GM18873 (cell line): Measurements from ENCODE around the gene TEX22.
"Not testable (repeated sequence)": the region's sequence is repeated elsewhere in the genome, so short reads cannot be mapped to it uniquely, and the experiment has no call there.

ENCODE experiments used
- ATAC-seq: cut with Tn5 transposase; IDR thresholded peaks from one replicate; pipeline ENCODE4 v1.9.1; 2021; ENCODE audit warnings: mild to moderate bottlenecking, moderate library complexity, moderate number of reproducible peaks; ENCODE audit not compliant: unreplicated experiment, low FRiP score

TEX22 gene, protein sequence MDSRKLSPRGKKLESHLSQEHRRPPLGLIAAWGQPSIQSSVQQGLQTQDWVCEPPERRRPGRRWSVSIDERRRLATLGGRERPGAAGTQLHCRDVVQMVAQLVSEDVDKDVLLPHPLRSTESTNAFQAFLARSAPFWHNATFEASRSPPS

DNA sequence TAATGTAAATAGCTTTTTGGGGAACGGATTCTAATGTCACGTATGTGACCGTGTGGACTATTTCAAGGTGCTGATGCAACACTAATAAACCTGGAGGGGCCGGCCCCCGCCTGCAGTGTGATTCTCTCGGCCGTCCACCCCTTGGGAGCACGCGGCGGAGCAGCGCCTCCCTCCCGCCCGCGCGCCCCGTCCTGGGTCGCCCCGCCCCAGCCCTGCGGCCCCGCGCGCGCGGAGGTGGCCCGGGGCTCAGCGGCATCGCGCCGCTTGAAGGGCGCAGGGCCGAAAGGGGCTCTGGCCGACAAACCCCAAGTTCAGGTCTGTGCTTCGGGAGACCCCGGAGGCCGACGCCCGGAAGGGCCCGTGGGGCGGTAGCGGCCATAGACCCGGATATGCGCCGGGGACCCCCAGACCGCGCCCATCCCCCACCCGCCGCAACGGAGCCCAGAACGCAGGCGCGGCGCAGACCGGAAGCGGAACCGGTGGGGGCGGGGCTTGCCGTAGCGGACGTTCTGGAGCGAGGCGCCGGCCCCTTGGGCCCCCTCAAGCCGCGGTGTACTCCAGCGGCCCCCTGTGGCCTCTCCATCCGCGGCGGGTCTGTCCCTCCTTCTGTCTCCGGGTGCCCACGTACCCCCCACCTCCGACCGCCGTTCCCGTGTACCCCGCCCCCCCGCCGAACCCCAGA lies at the start of gene TEX22:
Gene TEX22, plus strand, starts transcription at position 495 of the 682 bp plus-strand sequence. CDS start 803 bp downstream, outside the sequence.
- peak; percentile 51 for ATAC-seq

DNA sequence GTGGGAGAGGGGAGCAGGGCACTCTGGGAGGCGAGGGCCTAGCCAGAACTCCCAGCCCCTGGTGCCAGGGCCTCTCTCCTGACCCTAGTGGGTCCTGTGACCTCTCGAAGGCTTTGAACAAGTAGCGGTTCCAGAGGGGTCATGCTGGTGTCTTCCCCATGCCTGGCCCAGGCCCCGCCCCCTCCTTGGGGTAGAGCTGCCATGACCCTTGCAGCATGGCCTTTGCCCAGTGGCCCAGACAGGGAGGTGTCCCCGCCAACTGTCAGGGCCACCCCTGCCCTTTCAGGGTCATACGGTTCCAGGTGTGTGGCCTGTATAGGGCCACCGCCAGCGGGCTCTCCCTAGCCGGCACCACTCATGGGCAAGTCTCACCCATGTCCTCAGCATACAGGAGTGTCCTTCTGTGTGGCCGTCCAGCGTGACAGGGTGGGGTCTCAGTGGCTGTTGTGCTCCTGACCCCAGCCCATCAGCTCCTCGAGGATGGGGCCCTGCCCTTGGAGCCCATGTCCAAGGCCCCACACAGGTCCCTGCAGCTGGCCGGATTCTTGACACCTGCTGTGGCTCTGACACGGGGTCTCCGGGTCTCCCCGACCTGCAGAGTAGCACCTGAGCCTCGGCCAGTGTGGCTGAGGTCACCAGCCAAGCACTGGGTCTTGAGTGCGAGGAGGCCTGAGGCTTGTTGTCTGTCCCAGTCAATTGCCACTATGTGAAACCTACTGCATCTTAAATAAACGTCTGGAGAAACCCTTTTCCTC lies 49.2 kb upstream of the TEX22 start:
- ATAC-seq: no peak

DNA sequence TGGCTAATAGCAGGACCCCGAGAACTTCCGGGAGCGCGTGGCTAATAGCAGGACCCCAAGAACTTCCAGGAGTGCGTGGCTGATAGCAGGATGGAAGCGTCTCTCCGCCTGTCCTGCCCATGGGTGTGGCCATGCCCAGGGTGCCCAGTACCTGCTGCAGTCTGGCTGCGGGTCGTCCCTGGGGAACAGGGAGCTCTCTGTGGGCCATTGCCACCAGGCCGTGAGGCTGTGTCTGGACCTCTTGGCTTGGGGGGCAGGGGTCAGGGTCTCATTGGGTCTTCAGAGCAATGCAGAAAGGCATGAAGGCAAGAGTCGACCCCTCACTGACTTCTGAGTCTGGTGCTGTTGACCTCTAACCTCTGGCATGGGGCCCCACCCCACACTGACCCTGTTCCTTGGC lies 48.3 kb upstream of the TEX22 start:
- ATAC-seq: no peak

DNA sequence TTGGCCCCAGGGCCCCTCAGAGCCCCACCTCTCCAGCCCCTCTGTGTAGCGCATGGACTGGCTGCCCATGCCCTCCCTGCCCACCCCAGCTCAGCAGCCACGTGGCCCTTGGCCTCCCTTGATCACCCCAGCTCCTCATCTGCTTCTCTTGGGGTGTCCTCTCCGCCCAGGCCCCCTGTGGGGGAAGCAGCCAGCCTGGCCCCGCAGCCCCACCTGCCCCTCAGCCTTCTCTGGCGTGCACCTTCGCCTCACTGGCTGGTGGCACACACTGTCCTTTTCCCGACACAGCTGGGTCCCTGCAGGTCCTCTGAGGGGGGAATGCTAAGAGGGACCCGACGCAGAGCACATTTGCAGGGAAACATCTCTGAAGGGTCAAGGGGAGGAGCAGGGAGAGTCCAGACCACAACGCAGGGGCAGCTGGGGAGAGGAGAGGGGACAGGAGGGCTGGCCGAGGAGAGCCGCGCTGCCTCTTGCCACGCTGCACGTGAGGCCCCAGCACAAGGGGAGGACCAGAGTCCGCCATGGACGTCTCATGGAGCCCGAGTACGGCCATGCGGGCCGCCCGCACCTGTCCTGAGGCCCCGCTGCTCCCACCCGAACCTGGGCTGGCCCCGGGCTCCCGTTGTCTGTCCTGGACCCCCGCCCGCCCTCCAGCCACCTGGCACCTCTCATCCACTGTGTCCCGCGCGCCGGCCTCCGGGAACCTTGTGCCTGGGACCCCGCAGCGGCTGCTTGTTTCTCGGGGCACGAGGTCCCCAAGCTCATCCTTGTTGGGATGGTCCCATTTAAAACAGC lies 47.7 kb upstream of the TEX22 start:
- ATAC-seq: no peak

DNA sequence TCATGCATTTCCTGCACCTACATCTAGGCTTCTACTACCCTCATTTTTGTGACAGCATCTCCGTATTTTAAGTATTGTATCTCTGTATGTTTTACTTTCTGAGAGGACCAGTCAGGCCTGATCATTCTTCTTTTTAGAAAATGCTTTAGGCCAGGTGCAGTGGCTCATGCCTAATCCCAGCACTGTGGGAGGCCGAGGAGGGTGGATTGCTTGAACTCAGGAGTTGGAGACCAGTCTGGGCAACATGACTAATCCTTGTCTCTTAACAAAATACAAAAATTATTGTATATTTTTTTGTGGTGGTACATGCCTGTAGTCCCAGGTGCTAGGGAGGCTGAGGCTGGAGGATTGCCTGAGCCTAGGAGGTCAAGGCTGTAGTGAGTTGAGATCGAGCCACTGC lies 46.9 kb upstream of the TEX22 start:
- no peak for ATAC-seq

DNA sequence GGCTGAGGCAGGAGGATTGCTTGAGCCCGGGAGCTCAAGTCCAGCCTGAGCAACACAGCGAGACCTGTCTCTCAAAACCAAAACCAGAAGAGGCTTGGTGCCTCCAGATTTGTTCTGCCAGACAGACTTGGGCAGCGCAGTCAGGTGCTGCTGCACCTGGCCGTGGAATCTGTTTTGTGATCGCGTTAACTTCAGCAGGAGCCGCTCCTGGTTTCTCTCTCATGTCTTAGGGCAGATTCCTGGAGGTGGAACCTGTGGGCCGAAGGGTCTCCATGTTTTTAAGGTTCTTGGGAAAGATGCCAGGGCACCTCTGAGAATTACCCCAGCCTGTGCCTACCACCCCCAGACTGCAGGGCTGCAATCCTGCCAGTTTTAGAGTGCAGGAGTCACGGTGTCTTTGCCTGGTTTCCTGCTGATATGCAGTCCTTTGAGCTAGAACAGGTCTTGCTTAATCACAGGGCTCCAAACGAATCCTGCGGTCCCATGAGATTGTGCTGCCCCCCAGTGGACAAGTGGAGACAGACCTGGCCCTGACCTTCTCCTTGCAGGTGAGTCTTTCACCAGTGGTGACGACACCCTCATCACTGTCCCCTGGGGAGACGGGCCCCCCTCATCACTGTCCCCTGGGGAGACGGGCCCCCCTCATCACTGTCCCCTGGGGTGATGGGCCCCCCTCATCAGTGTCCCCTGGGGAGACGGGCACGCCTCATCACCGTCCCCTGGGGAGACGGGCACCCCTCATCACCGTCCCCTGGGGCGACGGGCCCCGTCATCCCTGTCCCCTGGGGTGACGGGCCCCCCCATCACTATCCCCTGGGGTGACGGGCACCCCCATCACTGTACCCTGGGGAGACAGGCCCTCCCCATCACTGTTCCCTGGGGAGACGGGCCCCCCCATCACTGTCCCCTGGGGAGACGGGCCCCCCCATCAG lies 46.2 kb upstream of the TEX22 start:
- no peak for ATAC-seq

DNA sequence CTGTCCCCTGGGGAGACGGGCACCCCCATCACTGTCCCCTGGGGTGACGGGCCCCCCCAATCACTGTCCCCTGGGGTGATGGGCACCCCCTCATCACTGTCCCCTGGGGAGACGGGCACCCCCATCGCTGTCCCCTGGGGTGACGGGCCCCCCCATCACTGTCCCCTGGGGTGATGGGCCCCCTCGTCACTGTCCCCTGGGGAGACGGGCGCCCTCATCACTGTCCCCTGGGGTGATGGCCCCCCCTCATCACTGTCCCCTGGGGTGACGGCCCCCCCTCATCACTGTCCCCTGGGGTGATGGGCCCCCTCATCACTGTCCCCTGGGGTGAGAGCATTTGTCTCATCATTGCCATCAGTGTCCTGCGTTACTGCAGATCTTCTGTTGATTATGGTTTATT lies 45.2 kb upstream of the TEX22 start:
- ATAC-seq: no peak

DNA sequence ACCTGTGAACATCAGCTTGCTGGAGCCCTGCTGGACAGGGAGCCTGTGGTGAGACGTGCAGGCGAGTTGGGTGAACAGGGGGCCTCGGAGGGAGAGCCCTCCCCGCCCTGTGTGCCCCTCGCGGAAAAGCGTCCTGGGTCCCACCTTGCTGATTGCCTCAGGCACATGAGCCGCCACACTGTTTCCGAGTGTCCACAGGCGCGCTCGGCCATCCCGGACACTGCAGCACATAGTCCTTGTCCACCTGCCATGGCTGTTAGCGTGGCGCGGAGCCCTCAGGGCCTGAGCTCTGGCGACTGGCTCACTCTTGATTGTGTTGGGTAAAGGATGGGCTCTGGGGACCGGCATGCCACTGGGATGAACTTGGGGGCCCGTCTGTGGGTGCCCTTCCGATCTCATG lies 43.8 kb upstream of the TEX22 start:
- no peak for ATAC-seq

DNA sequence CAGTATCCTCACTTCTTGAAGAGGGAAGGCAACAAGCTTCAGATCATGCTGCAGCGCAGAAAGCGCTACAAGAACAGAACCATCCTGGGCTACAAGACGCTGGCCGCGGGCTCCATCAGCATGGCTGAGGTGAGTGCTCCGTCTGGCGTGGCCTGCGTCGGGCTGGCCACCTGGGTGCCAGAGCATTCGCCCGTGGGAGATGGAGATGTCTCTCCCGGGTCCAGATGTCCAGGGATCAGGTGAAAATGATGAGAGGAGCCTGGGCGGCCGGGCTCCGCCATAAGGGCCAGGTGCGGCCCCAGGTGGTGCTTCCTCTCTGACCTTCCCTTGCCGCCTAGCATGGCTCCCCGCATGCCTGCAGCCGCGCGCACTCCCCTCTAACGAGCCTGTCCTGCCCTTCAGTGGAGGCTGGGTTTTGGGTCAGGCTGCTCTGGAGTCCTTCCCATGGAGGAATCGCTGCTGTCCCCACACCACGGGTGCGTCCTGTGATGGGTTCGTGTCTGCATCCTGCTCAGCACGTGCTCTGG lies 43.2 kb upstream of the TEX22 start:
- ATAC-seq: no peak

DNA sequence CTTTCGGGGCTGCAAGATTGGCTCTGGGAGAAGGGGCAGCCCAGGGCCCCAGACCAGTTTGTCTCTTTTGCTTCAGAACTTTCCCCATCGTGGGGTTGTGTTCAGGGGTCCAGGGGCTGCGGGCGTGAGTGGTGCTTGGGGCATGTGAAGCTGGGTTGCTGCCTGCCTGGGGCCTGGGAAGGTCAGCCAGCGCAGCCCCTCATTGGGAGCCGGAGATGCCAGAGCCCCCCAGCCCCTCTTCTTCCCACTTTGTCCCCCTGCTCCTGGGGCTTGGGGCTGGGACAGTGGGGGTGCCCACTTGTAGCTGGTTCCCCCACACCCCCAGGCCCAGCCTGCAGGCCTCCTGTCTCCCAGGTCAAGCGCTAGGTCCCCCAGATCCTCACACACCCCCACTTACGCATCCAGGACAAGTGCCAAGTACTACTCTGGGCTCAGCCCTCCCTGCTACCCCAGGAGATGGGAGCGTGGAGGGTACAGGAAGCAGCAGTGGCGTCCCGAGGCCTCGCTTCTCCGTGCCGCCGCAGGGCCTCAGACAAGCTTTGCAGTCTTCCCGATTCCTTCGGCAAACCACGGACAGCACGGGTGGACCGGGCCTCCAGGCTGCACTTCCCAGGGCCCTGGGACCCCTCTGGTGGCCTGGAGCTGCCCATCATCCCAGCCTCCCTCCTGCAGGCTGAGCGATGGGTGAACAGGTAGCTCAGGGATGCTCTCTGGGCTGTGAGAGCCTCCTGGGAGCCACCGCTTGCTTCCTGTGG lies 42.3 kb upstream of the TEX22 start:
- no peak for ATAC-seq

DNA sequence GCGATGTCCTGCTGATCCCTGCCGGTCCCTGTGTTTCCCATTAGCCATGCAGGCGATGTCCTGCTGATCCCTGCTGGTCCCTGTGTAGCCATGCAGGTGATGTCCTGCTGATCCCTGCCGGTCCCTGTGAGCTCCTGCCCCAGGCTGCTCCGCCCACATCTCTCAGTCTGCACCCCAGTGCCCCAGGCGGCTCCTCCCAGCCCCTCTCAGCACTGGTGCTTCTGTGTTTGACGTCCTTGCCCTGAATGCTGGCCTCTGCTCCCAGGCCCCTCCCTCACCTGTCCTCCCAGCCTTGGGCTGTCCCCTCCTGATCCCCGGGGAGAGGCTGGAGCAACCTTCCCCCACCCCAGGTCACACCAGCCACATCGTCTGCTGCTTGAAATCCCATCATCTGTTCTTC lies 41.4 kb upstream of the TEX22 start:
- no peak for ATAC-seq

DNA sequence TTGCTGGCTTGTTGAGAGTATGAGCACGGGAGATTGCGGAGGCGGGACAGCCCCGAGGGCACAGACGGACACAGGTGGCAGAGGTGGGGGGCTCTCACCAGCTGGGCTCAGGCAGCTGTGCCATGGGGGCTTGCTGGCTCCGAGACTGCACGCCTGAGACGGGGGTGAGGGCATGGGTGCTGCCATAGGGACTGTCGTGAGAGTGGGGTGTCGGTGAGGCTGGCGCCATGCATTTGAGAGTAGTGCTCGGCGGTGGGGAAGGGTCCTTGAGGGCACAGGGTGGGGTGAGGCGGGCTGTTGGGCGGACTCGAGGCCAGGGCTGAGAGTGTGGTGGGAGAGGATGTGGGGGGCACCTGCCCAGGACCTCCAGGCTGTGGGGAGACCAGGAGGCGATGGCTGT lies 40.7 kb upstream of the TEX22 start:
- ATAC-seq: no peak

DNA sequence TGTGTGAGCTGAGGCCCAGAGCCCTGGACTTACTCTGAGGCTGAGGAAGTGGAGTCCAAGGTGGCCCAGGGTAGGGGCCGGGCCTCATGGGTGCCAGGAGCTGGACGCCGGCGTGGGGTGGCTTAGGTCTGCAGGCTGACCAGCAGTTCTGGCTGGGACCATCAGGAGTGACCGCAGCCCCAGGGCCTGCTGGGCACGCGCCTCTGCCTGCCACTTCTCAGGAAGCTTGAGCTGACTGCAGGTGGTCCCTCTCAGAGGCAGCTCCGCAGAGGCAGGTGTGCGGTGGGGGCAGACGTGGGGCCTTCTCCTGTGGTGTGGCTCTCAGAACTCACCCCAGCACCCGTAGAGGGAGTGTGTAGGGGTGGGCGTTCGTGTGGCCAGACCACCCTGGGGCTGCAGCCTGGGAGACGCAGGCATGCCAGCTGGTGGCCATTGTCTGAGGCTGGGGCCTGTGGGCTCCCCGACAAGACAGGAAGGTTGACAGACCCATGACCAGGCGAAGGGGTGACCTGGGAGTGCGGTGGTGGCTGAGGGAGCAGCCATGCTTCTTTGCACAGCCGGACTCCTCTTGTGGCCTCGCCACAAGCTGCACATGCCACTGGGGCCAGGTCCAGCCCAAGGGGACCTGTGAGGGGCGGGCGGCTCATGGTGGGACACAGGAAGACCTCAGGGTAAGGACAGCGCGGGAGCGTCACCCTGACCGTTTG lies 40.0 kb upstream of the TEX22 start:
- ATAC-seq: no peak

DNA sequence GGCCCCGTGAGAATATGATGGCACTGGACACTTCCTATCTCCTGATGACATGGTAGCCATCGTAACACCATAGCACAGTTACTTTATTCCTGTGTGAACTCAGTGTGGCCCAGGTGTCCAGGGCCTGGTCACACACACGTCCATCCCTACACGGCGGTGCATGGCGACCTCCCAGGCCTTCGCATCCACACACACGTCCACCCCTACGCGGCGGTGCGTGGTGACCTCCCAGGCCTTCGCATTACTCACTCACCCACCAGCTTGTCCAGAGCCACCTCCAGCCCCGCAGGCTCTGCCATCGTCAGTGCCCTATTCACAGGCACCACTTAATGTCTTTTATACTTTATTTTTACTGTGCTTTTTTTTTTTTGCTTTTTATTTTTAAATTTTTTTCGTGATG lies 39.4 kb upstream of the TEX22 start:
- ATAC-seq: no peak

DNA sequence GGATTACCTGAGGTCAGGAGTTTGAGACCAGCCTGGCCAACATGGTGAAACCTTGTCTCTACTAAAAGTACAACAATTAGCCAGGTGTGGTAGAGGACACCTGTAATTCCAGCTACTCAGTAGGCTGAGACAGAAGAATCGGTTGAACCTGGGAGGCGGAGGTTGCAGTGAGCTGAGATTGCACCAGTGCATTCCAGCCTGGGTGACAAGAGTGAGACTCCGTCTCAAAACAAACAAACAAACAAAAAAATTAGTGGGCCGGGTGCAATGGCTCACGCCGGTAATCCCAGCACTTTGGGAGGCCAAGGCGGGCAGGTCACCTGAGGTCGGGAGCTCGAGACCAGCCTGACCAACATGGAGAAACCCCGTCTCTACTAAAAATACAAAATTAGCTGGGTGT lies 36.9 kb upstream of the TEX22 start:
- not testable (repeated sequence) for ATAC-seq

DNA sequence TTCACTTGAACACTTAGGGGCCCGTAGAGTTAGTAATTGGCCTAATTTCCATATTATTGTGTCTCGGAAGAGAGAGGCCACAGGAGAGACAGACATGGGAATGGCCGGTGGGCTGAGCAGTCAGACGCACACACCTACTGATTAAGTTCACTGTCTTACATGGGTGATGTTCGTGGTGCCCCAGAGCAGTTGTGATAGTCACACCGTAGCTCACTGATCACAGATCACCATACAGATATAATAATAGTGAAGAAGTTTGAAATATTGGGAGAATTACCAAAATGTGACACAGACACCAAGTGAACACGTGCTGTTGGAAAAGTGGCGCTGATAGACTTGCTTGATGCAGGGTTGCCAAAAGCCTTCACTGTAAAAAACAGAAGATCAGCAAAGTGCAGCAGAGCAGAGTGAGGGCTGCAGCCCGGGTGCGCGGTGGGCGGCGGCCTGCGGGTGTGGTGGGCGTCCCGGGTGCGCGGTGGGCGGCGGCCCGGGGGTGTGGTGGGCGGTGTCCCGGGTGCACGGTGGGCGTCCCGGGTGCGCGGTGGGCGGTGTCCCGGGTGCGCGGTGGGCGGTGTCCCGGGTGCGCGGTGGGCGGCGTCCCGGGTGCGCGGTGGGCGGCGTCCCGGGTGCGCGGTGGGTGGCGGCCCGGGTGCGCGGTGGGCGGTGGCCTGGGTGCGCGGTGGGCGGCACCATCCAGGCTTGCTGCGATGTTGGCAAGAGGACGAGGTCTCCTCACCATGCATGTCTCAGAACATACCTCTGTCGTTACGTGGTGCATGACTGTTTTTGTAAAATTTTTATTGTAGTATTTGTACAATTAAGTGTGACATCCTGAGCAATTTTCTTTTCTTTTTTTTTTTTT lies 34.3 kb upstream of the TEX22 start:
- ATAC-seq: no peak

DNA sequence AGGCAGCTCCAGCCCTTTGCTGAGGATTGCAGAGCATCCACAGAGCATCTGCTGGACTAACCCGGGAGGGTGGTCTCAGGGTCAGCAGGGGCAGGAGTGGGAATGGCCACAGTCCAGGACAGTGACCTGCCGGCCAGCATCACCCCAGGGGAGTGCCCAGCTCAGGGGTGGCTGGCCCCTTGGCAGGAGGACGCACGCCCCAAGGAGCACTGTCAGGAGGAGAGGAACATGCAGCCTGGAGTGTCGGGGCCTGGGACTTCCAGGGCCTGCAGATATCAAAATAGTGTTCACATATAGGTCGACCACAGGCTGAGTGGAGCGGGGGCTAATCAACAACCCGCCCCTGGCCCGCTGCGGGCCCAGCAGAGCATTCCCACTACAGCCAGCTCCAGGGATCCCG lies 33.2 kb upstream of the TEX22 start:
- ATAC-seq: no peak

DNA sequence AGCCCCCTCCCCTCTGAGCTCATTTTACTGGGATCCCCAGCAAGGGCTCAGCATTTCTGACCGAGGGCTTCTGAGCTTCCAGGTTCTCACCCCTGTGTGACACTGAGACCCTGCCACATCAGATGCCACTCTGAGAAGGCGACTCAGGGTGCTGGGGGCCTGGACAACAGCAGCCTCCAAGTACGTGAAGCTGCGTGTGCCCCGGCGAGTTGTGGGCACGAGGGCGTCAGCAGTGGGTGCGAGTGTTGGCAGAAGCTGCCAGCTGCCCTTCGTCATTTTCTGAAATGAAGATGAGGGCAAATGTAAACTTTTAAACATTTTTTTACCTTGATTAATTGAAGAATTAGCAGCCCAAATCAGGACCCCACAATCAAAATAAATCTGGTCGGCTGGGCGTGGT lies 32.7 kb upstream of the TEX22 start:
- no peak for ATAC-seq
